PC-9 (cell line): Measurements from ENCODE around the gene PCDHGA3.

Experiments used
- CTCF ChIP-seq: fragments of 200-600 bp; sonication (generic); conservative IDR thresholded peaks from 2 replicates; pipeline ENCODE4 v1.6.1; 2017; ENCODE audit warnings: mixed run types, antibody characterized with exemption, mild to moderate bottlenecking, moderate library complexity
- EZH2 ChIP-seq: fragments of 200-600 bp; sonication (generic); IDR thresholded peaks from 2 replicates; pipeline ENCODE4 v1.8.0; 2017; ENCODE audit warnings: antibody characterized with exemption, low read depth

DNA sequence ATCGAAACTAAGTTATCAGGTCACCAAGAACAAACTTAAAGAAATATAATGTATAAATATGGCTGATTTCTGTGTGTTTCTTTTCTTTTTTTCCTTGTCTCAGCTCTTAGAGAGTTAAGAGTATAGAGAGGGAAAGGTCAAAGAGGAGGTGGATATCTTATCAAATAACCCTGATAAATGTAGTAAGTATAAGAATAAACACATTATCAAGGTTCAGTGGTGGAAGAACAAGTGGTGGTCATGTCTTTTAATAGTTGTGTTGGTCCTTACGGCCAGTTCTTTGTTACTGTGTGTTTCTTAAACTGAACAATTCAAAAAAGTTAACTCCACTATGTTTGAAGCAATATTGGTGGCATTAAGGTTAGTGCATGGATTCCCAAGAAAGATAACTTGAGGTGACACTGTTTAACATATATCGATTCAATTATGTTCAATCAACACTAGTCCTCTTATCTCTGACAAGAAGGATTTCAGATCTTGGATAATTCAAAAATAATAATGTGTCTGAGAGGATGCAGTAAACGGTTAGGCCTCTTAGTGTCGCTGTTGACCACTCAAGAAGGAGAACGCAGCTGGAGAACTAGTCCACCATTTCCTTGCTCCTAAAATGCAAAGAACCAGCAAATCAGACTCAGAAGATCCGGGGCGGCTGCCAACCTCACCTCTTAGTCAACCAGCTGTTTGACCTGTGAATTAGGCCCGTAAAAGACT is at the start of gene PCDHGA3:
- TF ChIP-seq EZH2 (no peak), CTCF (peak; percentile 52)
